ENCODE measurements around the gene S100A4.
"Not testable (repeated sequence)": the region's sequence is repeated elsewhere in the genome, so short reads cannot be mapped to it uniquely, and the experiment has no call there.

The S100A4 gene

GRCh38 chr1:153566414-153567371 lies 21.1 kb upstream of the S100A4 start:
- DNase-seq, result peak; percentile 94

DNA sequence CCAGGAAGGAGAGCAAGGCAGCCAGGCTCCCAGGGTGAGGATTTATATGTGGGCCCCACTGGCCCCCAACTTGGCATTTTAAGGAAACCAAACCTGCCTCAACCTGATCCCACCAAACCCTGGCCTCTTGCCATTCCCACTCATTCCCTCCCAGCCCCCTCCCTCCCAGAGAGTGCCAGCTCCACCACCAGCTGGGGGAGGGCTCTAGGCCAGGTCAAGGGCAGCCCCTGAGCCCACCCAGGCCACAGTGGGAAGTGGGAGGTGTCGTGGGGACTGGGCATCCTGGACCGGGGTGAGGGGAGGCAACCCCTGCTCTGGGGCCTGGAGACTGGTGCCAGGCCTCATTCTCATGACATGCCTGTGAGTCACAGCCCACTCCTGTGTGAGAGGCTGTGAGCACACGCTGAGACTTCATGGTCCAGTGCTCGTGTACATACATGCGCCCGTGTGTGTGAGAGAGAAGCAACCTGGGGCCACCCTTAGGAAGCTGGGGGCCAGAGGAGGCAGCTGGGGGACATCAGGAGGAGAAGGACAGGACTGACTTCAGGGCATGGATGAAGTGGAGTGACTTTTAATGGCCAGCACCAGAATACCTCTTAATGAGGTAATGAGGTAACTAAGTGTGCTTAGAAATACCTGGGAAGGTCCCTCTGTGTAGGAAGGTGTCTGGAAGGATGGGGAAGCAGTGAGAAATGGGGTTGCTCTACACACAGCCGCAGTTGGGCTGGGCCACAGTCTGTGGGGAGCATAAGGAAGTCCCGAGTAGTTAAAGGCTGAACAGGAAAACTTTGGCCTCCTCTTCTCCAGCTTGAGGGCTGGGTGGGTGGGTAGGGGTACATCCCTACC lies 20.1 kb upstream of the S100A4 start, which contains the start of gene S100A2:
TSS of gene S100A2 (minus strand) at position 316 of the 846 bp plus-strand sequence. CDS start 1,967 bp downstream, outside the sequence.
- DNase-seq, result peak; percentile 70

GRCh38 chr1:153563991-153564390 lies 18.4 kb upstream of the S100A4 start:
- no peak for DNase-seq

- DNase-seq, result no peak
These were observed 17.9 kb upstream of the S100A4 start for GRCh38 chr1:153563483-153563901.

- not testable (repeated sequence) for DNase-seq
These were observed 16.4 kb upstream of the S100A4 start for GRCh38 chr1:153562021-153562420.

- DNase-seq, result no peak
These were observed 15.9 kb upstream of the S100A4 start for GRCh38 chr1:153561466-153561985.

- DNase-seq, result no peak
These were observed 15.3 kb upstream of the S100A4 start for GRCh38 chr1:153560771-153561465.

- DNase-seq, result no peak
These were observed 14.6 kb upstream of the S100A4 start for GRCh38 chr1:153560241-153560640.

GRCh38 chr1:153557877-153558276 lies 12.3 kb upstream of the S100A4 start:
- DNase-seq, result no peak

DNA sequence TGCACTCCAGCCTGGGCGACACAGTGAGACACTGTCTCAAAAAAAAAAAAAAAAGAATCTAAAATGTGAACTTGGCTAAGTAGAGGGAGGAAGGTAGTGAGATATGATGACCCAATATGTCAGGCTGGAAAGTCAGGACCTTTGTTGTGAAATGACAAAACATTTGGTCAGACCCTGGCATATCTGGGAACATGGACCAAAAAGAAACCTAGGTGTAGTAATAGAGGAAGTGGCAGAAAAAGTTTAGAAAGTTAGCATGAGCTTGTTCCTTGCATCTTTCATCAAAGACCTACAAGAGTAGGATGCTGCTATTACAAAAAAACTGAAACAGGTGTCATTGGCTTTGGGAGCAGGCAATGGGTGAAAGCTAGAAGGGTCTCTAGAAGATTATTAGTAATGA lies 10.7 kb upstream of the S100A4 start:
- no peak for DNase-seq

- DNase-seq, result no peak
These were observed 8.4 kb upstream of the S100A4 start for GRCh38 chr1:153553830-153554541.

DNA sequence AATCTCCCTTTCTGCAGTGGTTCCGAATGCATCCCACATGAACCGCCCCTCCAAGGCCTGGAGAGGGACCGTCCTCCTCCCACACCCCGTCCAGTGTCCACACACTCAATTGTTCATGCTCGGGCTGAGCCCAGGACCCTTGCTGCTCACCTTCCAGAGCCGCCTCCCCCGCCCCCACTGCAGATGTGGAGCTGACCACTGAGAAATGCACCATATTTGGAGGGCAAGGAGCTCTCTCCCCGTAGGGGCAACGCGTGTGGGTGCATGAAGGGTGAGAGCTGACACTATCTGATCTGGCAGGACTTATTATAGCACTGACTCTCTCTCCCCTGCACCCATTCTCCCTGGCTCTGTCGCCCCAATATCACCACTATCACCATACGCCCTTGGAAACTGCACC lies 7.5 kb upstream of the S100A4 start:
- no peak for DNase-seq

- no peak for DNase-seq
These were observed 6.7 kb upstream of the S100A4 start for GRCh38 chr1:153552335-153552734.

DNA sequence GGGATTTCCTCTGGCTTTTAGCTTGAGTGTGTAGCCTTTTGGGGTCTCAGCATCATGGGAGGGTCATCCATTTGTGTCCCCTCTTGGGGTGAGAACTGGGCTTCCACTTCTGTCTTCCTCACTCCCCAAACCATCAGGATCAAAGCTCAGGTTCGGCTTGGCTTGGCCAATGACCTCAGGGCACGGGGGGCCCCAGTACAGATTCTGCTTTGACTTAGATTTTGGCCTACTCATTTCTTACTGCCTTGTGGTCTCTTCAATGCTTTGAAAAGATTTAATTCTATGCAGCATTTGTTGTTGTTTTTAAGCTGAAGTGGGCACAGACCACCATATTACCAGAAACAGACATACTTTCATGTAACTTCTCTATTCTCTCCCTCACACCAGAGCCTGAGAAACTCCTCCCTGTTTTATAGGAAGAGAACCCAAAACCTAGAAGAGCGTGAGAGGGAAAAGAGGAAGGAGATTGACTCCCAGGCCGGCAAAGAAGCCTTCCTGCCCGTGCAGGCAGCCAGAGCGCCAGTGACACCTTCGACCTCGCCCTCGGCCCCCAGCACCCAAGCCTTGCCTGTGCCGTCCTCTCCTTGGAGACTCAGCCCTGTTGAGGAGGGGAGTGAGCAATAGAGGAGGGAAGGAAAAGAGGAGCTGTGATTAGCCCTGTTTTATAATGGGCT lies 5.4 kb upstream of the S100A4 start:
- DNase-seq, result no peak

GRCh38 chr1:153550398-153550758 lies 4.8 kb upstream of the S100A4 start:
- no peak for DNase-seq

GRCh38 chr1:153549741-153550397 lies 4.3 kb upstream of the S100A4 start:
- DNase-seq, result no peak

GRCh38 chr1:153548722-153549688 lies 3.4 kb upstream of the S100A4 start, which contains the start of gene S100A3:
Gene S100A3, minus strand, starts transcription at chr1:153549258. Its CDS starts 773 bp downstream, at chr1:153548485.
- no peak for DNase-seq

DNA sequence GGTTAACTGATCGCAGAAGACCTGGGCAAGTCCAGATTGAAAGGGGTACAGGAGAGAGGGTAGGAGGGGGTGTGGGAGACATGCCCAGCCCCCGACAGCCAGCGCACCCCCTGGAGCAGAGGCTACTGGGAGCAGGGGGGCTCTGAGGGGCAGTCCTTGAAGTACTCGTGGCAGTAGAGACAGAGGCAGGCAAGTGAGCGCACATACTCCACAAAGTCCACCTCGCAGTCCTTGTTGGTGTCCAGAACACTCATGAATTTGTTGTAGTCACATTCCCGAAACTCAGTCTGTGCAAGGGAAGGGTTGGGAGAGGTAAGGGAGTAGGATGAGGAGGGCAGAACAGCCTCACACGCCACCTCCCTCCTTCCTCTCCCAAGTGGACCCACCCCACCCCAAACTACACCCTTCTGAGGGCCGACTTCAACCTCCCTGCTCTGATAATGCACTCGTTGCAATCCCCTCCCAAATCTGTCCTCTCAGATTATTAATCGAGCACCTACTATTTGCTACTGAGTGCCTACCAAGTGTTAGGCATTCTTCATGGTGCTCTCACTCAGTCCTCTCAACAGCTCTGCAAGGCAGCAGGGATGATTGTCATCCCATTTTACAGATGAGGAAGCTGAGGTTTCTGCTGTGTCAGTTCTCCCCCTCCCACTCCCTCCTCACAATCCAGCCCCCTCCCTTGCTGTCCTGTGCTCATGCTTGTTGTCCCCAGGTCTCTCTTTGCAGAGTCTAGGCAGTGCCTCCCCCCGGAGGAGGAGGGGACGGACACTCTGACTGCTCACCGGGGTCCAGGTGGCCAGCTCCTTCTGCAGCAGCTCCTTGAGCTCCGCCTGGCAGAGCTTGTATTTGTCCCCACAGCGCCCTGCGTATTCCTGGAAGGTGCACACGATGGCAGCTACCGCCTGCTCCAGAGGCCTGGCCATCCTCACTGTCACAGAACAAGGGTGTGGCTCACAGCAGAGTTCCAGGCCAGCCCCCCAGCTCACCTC lies 2.2 kb upstream of the S100A4 start:
- no peak for DNase-seq
